Activated T-cell treated with anti-CD3 and anti-CD28 coated beads, Interleukin-2, amount 50 U/mL, for 24 hours (primary cell): ENCODE data around the gene HSD17B1.
A peak's percentile ranks its signal among the peaks of the same experiment; 100 is the strongest.
"Not testable (repeated sequence)": the region's sequence is repeated elsewhere in the genome, so short reads cannot be mapped to it uniquely, and the experiment has no call there.

Experiments used
- DNase-seq: peaks from one replicate; pipeline ENCODE4 v3.0.0-alpha.2; 2020
- H3K27ac Mint-ChIP-seq: 2 replicates; pipeline ENCODE4 v1.8.0; 2020; ENCODE audit warnings: mild to moderate bottlenecking, mixed read lengths
- H3K27me3 Mint-ChIP-seq: 2 replicates; pipeline ENCODE4 v1.8.0; 2020; ENCODE audit warnings: mixed read lengths
- H3K36me3 Mint-ChIP-seq: 2 replicates; pipeline ENCODE4 v1.8.0; 2020; ENCODE audit warnings: low read depth, mixed read lengths
- H3K4me1 Mint-ChIP-seq: 2 replicates; pipeline ENCODE4 v1.8.0; 2020; ENCODE audit warnings: low read depth, mixed read lengths
- H3K4me3 Mint-ChIP-seq: 2 replicates; pipeline ENCODE4 v1.8.0; 2020; ENCODE audit warnings: mild to moderate bottlenecking, moderate library complexity, mixed read lengths
- H3K9me3 Mint-ChIP-seq: 2 replicates; pipeline ENCODE4 v1.8.0; 2020; ENCODE audit warnings: mixed read lengths

HSD17B1 gene

DNA sequence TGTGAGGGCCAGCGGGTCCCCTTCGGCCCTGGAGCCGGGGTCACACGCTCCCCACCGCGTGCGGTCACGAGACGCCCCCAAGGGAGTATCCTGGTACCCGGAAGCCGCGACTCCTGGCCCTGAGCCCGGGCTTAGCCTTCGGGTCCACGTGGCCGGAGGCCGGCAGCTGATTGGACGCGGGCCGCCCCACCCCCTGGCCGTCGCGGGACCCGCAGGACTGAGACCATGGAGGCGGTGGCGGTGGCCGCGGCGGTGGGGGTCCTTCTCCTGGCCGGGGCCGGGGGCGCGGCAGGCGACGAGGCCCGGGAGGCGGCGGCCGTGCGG lies 16.7 kb upstream of the HSD17B1 start, which contains the start of gene NAGLU:
NAGLU (plus strand) TSS at position 194 of the 324 bp plus-strand sequence; CDS start at position 226, 32 bp downstream.
- peaks cover 45% of the 10 kb centered on the region for H3K4me1 Mint-ChIP-seq
- H3K27ac Mint-ChIP-seq: peak within 1 kb of the TSS; percentile 88
- DNase-seq: peak; percentile 92
- no peaks in the 10 kb centered on the region for H3K9me3 Mint-ChIP-seq
- H3K27me3 Mint-ChIP-seq: no peaks in the 10 kb centered on the region
- H3K4me3 Mint-ChIP-seq: peak within 1 kb of the TSS; percentile 88
- H3K36me3 Mint-ChIP-seq: peaks cover 28% of the 10 kb centered on the region

DNA sequence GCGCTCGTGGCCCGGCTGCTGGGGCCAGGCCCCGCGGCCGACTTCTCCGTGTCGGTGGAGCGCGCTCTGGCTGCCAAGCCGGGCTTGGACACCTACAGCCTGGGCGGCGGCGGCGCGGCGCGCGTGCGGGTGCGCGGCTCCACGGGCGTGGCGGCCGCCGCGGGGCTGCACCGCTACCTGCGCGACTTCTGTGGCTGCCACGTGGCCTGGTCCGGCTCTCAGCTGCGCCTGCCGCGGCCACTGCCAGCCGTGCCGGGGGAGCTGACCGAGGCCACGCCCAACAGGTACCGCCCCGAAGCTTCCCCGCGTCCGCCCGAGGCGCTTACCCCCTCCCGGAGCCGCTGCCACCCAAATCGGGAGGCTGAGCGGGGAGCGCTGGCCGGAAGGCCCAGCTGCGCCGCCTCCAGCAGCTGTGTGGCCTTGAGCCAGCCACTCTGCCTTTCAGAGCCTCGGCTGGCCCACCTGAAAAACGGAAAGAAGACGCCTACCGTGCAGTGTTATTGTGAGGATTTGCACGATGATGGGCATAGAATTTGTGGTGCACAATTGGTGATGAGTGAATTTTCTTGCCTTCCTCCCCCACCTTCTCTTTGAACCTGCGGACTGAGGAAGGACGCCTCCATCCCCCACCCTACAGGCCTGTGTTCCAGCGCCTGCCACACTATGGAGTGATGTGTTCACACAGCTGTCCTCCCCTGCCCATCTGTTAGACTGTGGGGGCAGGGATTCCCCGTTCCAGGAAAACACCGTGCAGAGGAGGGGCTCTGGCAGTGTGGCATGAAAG lies 16.2 kb upstream of the HSD17B1 start:
- H3K36me3 Mint-ChIP-seq: peaks cover 32% of the 10 kb centered on the region
- H3K9me3 Mint-ChIP-seq: no peaks in the 10 kb centered on the region
- H3K4me3 Mint-ChIP-seq: peak overlapping the region; percentile 88
- peak; percentile 87 for DNase-seq
- H3K27me3 Mint-ChIP-seq: no peaks in the 10 kb centered on the region
- H3K27ac Mint-ChIP-seq: peak overlapping the region; percentile 88
- peaks cover 45% of the 10 kb centered on the region for H3K4me1 Mint-ChIP-seq

DNA sequence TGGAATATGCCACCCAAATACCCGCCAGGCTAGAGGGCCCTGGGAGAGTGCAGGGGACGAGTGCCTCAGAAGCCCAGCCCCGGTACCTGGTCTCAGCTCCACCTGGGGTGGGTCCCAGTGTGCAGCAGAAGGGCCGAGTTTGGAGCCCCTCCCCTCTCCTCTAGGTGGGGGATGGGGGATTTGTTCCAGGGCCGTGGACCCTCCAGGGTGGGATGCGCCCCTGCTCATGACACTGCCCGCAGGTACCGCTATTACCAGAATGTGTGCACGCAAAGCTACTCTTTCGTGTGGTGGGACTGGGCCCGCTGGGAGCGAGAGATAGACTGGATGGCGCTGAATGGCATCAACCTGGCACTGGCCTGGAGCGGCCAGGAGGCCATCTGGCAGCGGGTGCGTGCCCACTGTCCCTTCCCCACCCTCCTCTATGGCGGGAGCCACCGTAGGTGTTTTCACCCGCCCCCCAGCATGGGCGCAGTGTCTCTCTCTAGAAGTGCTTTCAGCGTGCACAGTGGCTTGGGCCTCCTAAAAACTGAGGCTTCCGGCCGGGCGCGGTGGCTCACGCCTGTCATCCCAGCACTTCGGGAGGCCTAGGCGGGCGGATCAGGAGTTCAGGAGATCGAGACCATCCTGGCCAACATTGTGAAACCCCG lies 15.4 kb upstream of the HSD17B1 start:
- no peaks in the 10 kb centered on the region for H3K9me3 Mint-ChIP-seq
- peaks cover 41% of the 10 kb centered on the region for H3K4me1 Mint-ChIP-seq
- H3K36me3 Mint-ChIP-seq: peaks cover 33% of the 10 kb centered on the region

DNA sequence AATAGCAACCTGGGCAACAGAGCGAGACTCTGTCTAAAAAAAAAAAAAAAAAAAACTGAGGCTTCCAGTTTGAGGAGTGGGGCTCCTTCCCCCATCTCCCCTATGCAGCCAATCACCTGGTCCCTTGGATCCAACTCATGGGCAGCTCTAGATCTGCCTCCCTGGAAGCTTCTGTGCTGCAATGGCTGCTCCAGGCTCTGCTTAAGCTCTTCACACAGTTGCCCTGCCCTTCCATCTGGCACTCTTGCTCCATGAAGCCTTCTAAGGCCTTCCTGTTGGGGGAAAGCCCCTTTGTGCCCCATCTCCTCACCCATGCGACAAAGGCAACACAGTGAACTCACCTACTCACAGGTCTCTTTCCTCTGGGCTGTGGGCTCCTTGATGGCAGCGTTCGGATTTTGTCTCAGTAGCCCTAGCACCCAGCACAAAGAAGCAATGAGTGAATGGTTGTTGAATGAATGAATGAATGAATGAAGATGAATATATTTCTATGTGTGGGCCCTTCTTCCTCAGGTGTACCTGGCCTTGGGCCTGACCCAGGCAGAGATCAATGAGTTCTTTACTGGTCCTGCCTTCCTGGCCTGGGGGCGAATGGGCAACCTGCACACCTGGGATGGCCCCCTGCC lies 14.8 kb upstream of the HSD17B1 start:
- no peaks in the 10 kb centered on the region for H3K27me3 Mint-ChIP-seq
- peaks cover 37% of the 10 kb centered on the region for H3K36me3 Mint-ChIP-seq
- no peaks in the 10 kb centered on the region for H3K9me3 Mint-ChIP-seq
- peak overlapping the region; percentile 9 for H3K27ac Mint-ChIP-seq
- H3K4me1 Mint-ChIP-seq: peaks cover 41% of the 10 kb centered on the region
- peak overlapping the region; percentile 88 for H3K4me3 Mint-ChIP-seq
- DNase-seq: no peak

More for the DNA sequence above, 15.4 kb upstream of the HSD17B1 start:
- Mint-ChIP-seq H3K27ac (peak overlapping the region; percentile 88), H3K4me3 (peak overlapping the region; percentile 88), H3K27me3 (no peaks in the 10 kb centered on the region)
- no peak for DNase-seq

DNA sequence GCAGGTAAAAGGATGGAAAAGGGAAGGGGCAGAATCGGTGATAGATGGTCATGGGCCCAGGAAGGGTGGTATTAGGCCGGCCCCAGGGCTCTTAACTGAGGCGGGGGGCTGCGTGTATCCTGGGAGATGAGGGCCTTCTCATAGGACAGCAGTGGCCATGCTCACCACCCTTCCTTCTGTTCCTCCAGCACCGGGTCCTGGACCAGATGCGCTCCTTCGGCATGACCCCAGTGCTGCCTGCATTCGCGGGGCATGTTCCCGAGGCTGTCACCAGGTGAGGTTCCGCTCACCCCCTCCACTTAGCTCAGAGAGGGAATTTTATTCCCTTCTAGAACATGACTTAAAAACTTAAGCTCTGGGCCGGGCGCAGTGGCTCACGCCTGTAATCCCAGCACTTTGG lies 14.2 kb upstream of the HSD17B1 start:
- Mint-ChIP-seq H3K4me3 (no peak overlapping the region), H3K9me3 (no peaks in the 10 kb centered on the region), H3K4me1 (peaks cover 41% of the 10 kb centered on the region), H3K27ac (no peak overlapping the region), H3K27me3 (no peaks in the 10 kb centered on the region), H3K36me3 (peaks cover 41% of the 10 kb centered on the region)
- no peak for DNase-seq

DNA sequence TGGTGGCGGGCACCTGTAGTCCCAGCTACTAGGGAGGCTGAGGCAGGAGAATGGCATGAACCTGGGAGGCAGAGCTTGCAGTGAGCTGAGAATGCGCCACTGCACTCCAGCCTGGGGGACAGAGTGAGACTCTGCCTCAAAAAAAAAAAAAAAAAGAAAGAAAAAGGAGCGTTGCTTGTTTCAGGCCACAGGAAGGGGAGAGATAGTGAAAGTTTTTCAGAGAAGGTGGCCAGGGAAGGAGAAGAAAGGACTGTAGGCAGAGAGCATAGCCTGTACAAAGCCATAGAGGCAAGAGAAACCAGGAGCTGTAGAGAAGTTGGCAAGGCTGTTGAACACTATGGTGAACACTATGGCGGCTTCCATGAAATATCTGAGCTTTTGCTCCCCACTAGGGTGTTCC lies 12.2 kb upstream of the HSD17B1 start:
- Mint-ChIP-seq H3K36me3 (peaks cover 52% of the 10 kb centered on the region), H3K27ac (peak overlapping the region; percentile 35), H3K4me1 (peaks cover 36% of the 10 kb centered on the region)
- H3K27me3 Mint-ChIP-seq, H3K9me3 Mint-ChIP-seq, DNase-seq, H3K4me3 Mint-ChIP-seq: not testable (repeated sequence)

DNA sequence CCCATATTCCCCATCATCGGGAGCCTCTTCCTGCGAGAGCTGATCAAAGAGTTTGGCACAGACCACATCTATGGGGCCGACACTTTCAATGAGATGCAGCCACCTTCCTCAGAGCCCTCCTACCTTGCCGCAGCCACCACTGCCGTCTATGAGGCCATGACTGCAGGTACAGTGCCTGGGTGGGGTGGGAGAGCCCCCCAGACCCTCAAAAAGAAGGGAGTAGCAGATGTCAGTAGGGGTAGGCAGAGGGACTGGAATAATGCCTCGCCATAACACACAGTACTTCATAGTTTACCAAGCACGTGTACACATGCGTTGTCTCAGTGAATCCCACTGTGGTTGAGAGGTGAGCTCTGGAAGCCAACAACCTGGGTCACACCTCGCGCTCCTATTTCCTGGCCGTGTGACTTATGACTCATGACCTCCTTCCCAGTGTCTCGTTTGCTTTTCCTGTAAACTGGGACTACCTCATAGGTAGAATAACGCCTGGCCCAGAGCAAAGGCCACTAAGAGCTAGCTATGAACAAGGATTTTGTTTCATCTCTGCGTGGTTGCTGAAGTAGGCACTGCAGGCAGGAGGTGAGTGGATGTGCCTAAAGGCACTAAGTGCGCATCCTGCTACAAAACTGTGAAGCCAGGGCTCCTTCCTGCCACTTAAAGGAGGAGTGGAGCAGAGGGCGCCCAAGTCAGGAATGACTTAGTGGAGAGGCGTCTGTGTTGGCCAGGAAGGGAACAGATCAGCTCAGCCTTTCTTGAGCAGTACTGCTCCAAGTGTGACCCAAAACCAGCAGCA lies 11.5 kb upstream of the HSD17B1 start:
- DNase-seq: no peak
- Mint-ChIP-seq H3K4me1 (peaks cover 32% of the 10 kb centered on the region), H3K4me3 (no peak overlapping the region), H3K9me3 (no peaks in the 10 kb centered on the region), H3K27me3 (no peaks in the 10 kb centered on the region), H3K27ac (peak overlapping the region; percentile 35), H3K36me3 (peaks cover 50% of the 10 kb centered on the region)

DNA sequence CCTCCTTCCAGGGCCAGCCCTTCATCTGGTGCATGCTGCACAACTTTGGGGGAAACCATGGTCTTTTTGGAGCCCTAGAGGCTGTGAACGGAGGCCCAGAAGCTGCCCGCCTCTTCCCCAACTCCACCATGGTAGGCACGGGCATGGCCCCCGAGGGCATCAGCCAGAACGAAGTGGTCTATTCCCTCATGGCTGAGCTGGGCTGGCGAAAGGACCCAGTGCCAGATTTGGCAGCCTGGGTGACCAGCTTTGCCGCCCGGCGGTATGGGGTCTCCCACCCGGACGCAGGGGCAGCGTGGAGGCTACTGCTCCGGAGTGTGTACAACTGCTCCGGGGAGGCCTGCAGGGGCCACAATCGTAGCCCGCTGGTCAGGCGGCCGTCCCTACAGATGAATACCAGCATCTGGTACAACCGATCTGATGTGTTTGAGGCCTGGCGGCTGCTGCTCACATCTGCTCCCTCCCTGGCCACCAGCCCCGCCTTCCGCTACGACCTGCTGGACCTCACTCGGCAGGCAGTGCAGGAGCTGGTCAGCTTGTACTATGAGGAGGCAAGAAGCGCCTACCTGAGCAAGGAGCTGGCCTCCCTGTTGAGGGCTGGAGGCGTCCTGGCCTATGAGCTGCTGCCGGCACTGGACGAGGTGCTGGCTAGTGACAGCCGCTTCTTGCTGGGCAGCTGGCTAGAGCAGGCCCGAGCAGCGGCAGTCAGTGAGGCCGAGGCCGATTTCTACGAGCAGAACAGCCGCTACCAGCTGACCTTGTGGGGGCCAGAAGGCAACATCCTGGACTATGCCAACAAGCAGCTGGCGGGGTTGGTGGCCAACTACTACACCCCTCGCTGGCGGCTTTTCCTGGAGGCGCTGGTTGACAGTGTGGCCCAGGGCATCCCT lies 9.3 kb upstream of the HSD17B1 start:
- H3K4me3 Mint-ChIP-seq: no peak overlapping the region
- peaks cover 19% of the 10 kb centered on the region for H3K4me1 Mint-ChIP-seq
- no peak for DNase-seq
- H3K27me3 Mint-ChIP-seq: no peaks in the 10 kb centered on the region
- no peaks in the 10 kb centered on the region for H3K9me3 Mint-ChIP-seq
- peak overlapping the region; percentile 67 for H3K27ac Mint-ChIP-seq
- H3K36me3 Mint-ChIP-seq: peaks cover 41% of the 10 kb centered on the region

DNA sequence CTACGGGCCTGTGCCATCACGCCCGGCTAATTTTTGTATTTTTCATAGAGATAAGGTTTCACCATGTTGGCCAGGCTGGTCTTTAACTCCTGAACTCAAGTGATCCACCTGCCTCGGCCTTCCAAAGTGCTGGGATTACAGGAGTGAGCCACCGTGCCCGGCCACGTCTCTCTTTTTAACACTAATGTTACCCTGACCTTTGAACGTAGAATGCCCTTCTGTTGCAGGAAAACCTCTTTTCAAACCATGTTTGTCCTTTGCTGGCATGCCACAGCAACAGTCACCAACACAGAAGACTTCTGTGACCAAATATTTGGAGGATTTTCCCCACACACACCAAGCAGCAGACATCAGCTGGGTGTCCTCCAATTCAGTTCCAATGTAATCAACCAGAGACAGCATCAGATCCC lies 7.8 kb upstream of the HSD17B1 start:
- Mint-ChIP-seq H3K36me3 (peaks cover 32% of the 10 kb centered on the region), H3K4me1 (peaks cover 24% of the 10 kb centered on the region), H3K27me3 (no peaks in the 10 kb centered on the region), H3K27ac (no peak overlapping the region), H3K9me3 (no peaks in the 10 kb centered on the region), H3K4me3 (no peak overlapping the region)
- no peak for DNase-seq

DNA sequence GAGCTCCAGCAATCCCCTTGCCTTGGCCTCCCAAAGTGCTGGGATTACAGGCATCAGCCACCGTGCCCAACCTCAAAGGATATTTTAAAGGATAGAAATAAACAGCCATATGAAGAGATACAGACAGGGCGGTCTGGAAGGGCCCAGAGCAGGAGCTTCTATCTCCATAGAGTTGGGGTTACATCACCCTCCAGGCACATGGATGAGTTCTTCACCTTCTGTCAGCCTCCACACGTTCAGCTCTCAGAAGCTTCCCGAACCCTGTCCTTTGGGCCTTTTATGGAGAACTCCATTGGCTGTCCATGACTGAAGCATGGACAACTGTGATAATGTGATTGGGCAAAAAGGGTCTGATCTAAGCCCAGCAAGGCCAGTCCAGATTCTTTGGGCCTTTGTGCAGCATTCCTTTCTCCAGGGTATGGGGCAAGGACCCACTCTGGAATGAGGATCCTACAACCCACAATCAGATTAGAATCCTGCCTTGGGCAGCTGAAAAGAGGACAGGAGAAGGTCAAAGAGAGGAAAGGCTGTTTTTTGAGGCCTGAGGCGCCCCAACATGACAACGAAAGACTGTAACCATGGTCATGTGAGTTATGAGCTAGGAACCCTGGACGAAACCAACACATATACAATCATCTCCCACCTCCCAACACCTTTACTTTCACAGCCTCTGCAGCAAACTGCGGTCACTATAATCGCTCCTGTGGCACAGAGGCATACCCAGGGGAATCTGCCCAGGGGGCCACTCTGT lies 6.8 kb upstream of the HSD17B1 start:
- H3K4me3 Mint-ChIP-seq, H3K9me3 Mint-ChIP-seq, DNase-seq, H3K27ac Mint-ChIP-seq, H3K27me3 Mint-ChIP-seq: not testable (repeated sequence)
- peaks cover 25% of the 10 kb centered on the region for H3K36me3 Mint-ChIP-seq
- H3K4me1 Mint-ChIP-seq: peaks cover 21% of the 10 kb centered on the region

DNA sequence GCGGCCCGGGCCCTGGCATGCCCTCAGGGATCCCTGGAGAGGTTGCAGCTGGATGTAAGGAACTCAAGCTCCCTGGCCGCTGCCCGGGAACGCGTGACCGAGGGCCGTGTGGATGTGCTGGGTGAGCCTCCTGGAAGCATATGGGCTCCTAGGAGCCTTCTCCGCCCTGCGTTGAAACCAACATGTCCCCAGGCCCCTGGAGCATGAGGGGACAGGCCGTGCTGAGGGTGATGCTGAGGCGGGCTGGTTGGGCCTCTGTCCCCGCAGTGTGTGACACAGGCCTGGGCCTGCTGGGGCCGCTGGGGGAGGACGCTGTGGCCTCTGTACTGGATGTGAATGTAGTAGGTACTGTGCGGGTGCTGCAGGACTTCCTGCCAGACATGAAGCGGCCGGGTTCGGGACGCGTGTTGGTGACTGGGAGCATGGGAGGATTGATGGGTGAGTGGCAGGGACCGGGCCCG lies 5.7 kb upstream of the HSD17B1 start:
- H3K9me3 Mint-ChIP-seq: no peaks in the 10 kb centered on the region
- peaks cover 15% of the 10 kb centered on the region for H3K4me1 Mint-ChIP-seq
- H3K27me3 Mint-ChIP-seq: no peaks in the 10 kb centered on the region
- DNase-seq: no peak
- no peak overlapping the region for H3K27ac Mint-ChIP-seq
- no peak overlapping the region for H3K4me3 Mint-ChIP-seq
- H3K36me3 Mint-ChIP-seq: peaks cover 22% of the 10 kb centered on the region

DNA sequence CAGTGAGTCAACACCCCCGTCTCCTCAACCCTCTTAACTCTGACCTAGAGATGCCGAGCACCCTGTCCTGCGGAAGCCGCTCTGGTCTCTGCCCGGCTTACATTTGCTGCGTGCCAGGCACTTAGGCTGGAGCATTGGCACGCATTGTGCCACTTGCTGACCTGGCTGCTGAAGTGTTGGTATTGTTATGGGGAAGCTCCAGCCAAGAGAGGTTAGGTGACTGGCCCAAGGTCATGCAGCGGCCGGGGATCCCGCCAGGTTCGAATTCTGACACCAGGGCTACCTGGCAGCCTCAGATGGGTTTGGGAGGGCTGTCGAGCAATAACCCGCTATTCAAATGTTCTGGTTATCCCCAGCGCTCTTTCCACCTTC lies 5.0 kb upstream of the HSD17B1 start:
- no peak overlapping the region for H3K27ac Mint-ChIP-seq
- H3K4me3 Mint-ChIP-seq: no peak overlapping the region
- peaks cover 22% of the 10 kb centered on the region for H3K36me3 Mint-ChIP-seq
- no peaks in the 10 kb centered on the region for H3K9me3 Mint-ChIP-seq
- peaks cover 17% of the 10 kb centered on the region for H3K4me1 Mint-ChIP-seq
- DNase-seq: no peak
- H3K27me3 Mint-ChIP-seq: no peaks in the 10 kb centered on the region
